ENCODE results near the gene SUSD4.

Gene SUSD4

GRCh38 chr1:223322868-223323267 is 41.1 kb downstream of the SUSD4 start:
- Histone ChIP-seq H3K27me3 (no peaks in the 10 kb centered on the region; the same call in 1 of the 2 replicates), H3K36me3 (no peaks in the 10 kb centered on the region), H3K4me3 (ENCODE audit: low read depth, low read length) (no peak overlapping the region), H3K4me1 (no peaks in the 10 kb centered on the region), H3K9me3 (no peaks in the 10 kb centered on the region)
- no peak for TF ChIP-seq CTCF (IDR thresholded peaks at IDR 0.05; ENCODE audit: low read depth, low read length)
- DNase-seq: no peak

- Histone ChIP-seq H3K36me3 (no peaks in the 10 kb centered on the region), H3K4me3 (ENCODE audit: low read depth, low read length) (no peak overlapping the region), H3K9me3 (no peaks in the 10 kb centered on the region), H3K4me1 (no peaks in the 10 kb centered on the region), H3K27me3 (no peaks in the 10 kb centered on the region; the same call in 1 of the 2 replicates)
- DNase-seq: no peak
- no peak for TF ChIP-seq CTCF (IDR thresholded peaks at IDR 0.05; ENCODE audit: low read depth, low read length)
Observed at GRCh38 chr1:223320959-223321358, 43.0 kb downstream of the SUSD4 start.

GRCh38 chr1:223319905-223320580 is 43.9 kb downstream of the SUSD4 start:
- Histone ChIP-seq H3K9me3 (no peaks in the 10 kb centered on the region), H3K27me3 (no peaks in the 10 kb centered on the region; the same call in 1 of the 2 replicates), H3K4me3 (ENCODE audit: low read depth, low read length) (no peak overlapping the region), H3K36me3 (no peaks in the 10 kb centered on the region), H3K4me1 (no peaks in the 10 kb centered on the region)
- no peak for DNase-seq
- TF ChIP-seq CTCF (IDR thresholded peaks at IDR 0.05; ENCODE audit: low read depth, low read length): no peak

- Histone ChIP-seq H3K9me3 (no peaks in the 10 kb centered on the region), H3K36me3 (no peaks in the 10 kb centered on the region), H3K27me3 (no peaks in the 10 kb centered on the region; the same call in 1 of the 2 replicates), H3K4me1 (no peaks in the 10 kb centered on the region), H3K4me3 (ENCODE audit: low read depth, low read length) (no peak overlapping the region)
- TF ChIP-seq CTCF (IDR thresholded peaks at IDR 0.05; ENCODE audit: low read depth, low read length): no peak
- no peak for DNase-seq
Observed at GRCh38 chr1:223319398-223319797, 44.6 kb downstream of the SUSD4 start.

GRCh38 chr1:223316082-223316481 is 47.9 kb downstream of the SUSD4 start:
- Histone ChIP-seq H3K27me3 (no peaks in the 10 kb centered on the region; the same call in 1 of the 2 replicates), H3K4me3 (ENCODE audit: low read depth, low read length) (no peak overlapping the region), H3K36me3 (no peaks in the 10 kb centered on the region), H3K4me1 (no peaks in the 10 kb centered on the region), H3K9me3 (no peaks in the 10 kb centered on the region)
- no peak for TF ChIP-seq CTCF (IDR thresholded peaks at IDR 0.05; ENCODE audit: low read depth, low read length)
- no peak for DNase-seq

- TF ChIP-seq CTCF (IDR thresholded peaks at IDR 0.05; ENCODE audit: low read depth, low read length): no peak
- Histone ChIP-seq H3K4me3 (ENCODE audit: low read depth, low read length) (no peak overlapping the region), H3K36me3 (no peaks in the 10 kb centered on the region), H3K27me3 (no peaks in the 10 kb centered on the region; the same call in 1 of the 2 replicates), H3K4me1 (no peaks in the 10 kb centered on the region), H3K9me3 (no peaks in the 10 kb centered on the region)
- DNase-seq: no peak
Observed at GRCh38 chr1:223315665-223316064, 48.3 kb downstream of the SUSD4 start.
